DOHH2 (cell line): ENCODE data around the gene CCT2.

ENCODE experiments used
- EZH2phosphoT487 ChIP-seq: fragments of 200-600 bp; sonication (generic); IDR thresholded peaks from 2 replicates; pipeline ENCODE4 v1.6.1; 2017; ENCODE audit warnings: borderline replicate concordance, mild to moderate bottlenecking, antibody characterized with exemption, low read length, moderate library complexity, mixed read lengths
- TF ChIP-seq, protein P1 (sequence below): fragments of 200-600 bp; sonication (generic); IDR thresholded peaks from one replicate; pipeline ENCODE4 v1.5.1; 2014; ENCODE audit warnings: antibody characterized with exemption, mild to moderate bottlenecking, low read depth, low read length; ENCODE audit not compliant: poor library complexity, severe bottlenecking

DNA sequence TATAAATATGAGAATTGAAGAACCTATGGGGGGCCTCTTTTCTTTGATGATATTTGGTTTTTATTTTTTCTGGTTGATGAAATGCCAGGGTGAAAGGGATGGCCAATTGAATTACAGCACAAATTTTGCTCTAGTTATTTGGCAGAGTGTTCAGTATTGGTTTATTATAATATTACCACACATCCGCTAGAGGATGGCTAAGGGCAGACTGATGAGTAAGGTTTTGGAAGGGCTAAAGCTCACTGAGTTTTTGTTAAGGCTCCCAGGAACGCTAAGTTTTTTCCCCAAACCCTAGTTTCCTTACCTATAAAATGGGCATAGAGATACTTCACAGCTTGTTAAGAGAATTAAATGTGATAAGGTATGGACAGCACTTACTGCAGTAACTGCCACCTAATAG, 59.8 kb downstream of the CCT2 start:
- TF ChIP-seq, protein P1, sequence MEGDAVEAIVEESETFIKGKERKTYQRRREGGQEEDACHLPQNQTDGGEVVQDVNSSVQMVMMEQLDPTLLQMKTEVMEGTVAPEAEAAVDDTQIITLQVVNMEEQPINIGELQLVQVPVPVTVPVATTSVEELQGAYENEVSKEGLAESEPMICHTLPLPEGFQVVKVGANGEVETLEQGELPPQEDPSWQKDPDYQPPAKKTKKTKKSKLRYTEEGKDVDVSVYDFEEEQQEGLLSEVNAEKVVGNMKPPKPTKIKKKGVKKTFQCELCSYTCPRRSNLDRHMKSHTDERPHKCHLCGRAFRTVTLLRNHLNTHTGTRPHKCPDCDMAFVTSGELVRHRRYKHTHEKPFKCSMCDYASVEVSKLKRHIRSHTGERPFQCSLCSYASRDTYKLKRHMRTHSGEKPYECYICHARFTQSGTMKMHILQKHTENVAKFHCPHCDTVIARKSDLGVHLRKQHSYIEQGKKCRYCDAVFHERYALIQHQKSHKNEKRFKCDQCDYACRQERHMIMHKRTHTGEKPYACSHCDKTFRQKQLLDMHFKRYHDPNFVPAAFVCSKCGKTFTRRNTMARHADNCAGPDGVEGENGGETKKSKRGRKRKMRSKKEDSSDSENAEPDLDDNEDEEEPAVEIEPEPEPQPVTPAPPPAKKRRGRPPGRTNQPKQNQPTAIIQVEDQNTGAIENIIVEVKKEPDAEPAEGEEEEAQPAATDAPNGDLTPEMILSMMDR, result no peak
- no peak for TF ChIP-seq EZH2phosphoT487
